Measurements from ENCODE around the gene NASP.

NASP gene, protein sequence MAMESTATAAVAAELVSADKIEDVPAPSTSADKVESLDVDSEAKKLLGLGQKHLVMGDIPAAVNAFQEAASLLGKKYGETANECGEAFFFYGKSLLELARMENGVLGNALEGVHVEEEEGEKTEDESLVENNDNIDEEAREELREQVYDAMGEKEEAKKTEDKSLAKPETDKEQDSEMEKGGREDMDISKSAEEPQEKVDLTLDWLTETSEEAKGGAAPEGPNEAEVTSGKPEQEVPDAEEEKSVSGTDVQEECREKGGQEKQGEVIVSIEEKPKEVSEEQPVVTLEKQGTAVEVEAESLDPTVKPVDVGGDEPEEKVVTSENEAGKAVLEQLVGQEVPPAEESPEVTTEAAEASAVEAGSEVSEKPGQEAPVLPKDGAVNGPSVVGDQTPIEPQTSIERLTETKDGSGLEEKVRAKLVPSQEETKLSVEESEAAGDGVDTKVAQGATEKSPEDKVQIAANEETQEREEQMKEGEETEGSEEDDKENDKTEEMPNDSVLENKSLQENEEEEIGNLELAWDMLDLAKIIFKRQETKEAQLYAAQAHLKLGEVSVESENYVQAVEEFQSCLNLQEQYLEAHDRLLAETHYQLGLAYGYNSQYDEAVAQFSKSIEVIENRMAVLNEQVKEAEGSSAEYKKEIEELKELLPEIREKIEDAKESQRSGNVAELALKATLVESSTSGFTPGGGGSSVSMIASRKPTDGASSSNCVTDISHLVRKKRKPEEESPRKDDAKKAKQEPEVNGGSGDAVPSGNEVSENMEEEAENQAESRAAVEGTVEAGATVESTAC

DNA sequence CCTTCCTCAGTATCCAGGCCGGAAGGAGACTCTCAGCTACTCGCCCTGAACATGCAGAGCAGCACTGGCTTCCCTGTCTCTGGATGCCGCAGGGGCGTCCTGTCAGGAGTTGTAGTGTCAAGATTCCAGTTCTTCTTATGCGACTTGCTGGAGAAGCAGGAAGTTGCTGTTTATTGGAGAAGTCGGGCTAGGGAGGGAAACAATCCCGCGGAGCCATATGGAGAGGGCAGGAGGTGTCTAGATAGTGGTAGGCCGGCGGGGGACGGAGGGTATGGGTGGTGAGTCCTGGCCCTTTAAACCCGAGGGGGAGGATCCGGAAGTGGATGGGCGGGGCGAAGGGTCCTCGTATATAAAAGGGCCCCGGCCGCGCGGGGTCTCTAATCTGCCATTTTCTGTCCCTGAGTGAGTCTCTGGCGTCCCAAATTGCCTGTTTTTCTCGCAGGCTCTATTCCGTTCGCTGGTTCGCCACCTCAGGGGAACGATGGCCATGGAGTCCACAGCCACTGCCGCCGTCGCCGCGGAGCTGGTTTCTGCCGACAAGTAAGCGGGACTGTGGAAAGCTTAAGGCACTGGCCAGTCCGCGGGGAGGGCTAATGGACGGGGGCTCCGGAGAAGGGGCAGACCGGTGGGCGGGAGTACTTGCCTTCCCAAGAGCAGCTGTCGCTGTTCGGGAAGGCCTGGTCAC, at the start of gene NASP:
Gene NASP (plus strand): TSS at position 376 of the 685 bp plus-strand sequence. CDS start 106 bp downstream, at position 482.
- peak; percentile 89 for DNase-seq (ENCODE audit: low spot score)

DNA sequence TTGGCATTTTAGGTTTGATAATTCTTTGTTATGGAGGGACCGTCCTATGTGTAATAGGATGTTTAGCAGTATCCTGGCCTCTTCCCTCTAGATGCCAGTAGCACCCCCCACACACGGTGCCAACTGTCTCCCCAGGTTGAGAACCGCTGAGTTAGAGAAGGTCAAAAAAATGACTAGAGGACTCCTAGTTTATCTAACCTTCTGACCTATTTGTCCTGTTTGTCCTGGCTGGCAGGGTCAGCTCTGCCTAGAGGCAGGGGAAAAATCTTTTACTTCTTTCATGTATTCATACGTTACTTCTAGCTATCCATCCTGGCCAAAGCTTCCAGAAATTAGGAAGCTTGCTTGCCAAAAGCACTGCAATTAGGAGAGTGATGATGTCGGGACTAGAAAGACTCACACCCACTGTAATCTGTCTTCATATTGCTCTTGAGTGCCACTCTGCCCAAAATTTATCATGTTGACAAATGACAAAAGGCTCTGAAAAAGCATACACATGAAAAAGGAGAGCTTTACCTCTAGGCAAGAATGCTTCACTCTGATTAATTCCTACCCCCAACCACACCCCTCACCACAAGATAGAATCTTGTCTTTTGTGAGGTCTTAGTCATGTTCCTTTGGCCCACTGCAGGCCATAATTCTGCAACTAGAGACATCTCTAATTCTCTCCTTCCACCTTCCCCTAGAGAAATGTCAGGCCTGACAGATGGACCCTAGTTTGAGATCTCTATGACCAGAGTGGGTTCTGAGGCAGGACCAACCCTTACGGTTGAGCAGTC, 47.7 kb upstream of the NASP start:
- no peak for DNase-seq (ENCODE audit: low spot score)

DNA sequence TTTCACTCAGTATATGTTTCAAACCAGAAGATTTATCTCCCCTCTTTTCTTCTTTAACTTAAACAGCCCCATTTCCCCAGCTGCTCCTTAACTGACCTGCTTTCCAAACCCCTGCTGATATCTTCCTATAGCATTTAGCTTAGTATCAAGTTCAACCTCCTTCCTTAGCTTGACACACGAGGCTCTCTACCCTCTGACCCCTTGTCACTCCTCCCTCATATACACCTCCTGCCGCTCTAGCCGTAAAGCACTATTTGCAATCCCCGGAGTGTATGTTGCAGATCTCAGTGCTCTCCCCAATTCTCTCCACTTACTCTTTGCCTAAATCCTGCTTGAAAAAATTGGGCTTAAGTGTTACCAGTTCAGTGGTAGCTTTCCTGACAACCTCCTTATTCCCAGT, 47.0 kb upstream of the NASP start:
- no peak for DNase-seq (ENCODE audit: low spot score)

DNA sequence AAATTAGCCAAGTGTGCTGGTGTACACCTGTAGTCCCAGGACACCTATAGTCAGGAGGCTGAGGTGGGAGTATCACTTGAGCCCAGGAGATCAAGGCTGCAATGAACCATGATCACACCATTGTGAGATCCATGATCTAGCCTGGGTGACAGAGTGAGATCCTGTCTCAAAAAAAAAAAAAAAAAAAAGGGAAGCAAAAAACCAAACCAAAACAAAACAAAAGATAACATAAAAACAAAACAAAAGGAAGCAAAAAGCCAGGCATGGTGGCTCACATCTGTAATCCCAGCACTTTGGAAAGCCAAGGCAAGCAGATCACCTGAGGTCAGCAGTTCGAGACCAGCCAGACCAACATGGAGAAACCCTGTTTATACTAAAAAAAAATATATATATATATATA, 42.6 kb upstream of the NASP start:
- DNase-seq (ENCODE audit: low spot score) = no peak

DNA sequence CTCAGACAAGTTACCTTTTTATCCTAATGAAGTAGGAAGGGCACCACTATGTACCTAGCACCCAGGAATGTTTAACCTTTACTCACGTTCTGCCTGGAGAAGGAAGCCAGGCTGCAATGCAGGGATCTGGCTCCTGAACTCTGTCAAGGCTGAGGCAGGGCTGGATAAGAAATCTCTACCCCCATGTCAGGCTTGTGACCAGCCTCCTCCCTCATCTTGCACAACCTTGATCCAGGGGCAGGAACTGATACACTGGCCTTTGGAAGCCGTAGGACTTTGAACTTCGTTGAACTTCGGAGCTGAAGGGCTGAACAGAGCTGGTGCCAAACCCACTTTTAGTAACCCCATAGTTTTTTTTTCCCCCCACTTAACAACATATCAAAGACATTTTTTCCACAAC, 41.2 kb upstream of the NASP start:
- DNase-seq (ENCODE audit: low spot score) = no peak

DNA sequence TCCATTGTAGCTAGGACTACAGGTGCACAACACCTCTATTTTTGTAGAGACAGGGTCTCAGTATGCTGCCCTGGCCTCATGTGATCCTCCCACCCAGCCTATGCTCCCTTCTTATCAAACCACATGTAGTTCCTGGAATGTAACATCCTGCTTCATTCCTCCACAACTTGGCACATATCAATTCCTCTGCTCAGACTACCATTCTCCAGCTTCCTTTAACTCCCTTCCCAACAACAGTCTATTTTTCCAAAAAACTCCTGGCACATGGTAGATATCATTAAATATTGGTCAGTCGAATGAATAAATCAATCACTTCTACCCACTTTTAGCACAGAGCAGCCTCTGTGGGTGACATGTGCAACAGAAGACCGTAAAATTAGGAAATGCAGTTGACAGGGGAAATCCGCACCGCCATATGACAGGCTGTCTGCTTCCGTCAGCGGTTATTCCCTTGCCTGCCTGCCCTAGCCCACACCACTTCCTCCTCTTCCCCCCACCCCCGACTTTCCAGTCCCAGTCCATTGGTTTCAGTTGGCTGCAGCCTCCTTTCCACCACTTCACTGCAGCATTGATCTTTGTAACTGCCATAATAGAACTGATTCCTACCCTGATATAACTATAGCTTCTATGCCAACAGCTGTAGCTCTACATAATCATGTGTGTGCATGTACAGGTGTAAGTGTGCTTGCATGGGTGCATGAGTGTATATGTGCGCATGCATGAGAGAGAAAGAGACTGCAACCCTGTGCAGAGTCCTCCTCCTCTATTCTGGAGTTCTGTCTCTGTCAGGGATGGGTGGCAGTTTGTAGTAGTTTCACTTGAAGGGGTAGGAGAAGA, 40.0 kb upstream of the NASP start:
- no peak for DNase-seq (ENCODE audit: low spot score)

DNA sequence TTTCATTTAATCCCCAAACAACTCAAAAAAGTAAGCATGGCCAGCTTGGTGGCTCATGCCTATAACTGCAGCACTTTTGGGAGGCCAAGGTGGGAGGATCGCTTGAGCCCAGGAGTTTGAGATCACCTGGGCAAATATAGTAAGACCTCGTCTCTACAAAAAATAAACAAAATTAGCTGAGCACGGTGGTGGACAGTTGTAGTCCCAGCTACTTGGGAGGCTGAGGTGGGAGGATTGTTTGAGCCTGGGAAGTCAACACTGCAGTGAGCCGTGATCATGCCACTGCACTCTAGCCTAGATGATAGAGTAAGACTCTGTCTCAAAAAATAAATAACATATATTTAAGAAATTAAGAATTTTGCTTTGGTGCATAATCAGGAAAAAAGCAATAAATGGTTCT, 39.3 kb upstream of the NASP start:
- DNase-seq (ENCODE audit: low spot score) = no peak

DNA sequence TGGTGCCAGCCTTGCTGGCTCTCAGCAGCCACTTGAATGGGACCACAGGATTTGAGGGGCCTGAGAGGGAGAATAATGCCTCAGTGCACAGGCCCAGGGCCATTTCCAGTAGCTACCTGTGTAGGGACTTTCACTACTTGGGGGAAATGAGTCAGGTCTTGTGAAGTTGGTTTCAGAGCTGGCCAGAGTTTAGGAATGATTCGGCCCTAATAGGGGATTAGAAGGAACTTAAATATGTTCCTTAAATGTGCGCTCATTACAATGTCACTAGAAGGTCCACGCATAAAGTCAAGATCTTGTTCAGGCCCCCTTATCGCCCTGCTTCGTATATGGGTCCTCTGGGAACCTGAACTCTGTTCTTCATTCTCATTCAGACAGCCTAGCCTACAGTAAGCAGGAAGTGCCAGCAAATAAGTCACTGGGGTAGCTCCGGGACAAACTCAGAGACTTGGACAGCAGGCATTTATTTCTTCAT, 38.8 kb upstream of the NASP start:
- no peak for DNase-seq (ENCODE audit: low spot score)

DNA sequence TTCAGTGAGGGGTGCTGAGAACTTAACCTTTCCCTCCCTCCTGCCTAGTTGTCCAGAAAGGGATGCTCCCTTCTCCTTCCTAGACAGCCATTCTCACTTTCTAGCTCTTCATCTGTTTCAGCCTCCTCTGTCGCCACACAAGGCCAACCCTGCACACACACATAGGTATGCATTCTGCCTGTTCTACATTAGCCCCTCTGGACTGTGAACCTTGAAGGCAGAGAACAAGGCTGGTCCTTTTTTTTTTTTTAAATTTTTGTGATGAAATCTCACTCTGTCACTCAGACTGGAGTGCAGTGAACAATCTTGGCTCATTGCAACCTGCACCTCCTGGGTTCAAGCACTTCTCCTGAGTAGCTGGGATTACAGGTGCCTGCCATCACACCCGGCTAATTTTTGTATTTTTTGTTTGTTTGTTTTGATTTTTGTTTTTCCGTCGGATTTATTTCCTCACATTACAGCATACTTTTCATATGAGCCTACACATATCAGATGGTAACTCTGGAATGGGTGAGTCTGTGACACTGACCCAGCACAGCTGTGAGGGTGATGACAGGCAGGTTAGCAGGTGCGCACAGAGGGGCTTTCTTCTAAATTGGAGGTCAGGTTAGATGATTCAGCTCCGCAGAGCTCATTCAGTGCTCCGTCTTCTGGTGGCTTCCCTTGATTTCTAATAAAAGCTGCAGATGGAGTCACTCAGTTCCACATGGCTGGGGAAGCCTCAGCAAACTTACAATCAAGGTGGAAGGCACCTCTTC, 38.1 kb upstream of the NASP start:
- DNase-seq (ENCODE audit: low spot score) = no peak

DNA sequence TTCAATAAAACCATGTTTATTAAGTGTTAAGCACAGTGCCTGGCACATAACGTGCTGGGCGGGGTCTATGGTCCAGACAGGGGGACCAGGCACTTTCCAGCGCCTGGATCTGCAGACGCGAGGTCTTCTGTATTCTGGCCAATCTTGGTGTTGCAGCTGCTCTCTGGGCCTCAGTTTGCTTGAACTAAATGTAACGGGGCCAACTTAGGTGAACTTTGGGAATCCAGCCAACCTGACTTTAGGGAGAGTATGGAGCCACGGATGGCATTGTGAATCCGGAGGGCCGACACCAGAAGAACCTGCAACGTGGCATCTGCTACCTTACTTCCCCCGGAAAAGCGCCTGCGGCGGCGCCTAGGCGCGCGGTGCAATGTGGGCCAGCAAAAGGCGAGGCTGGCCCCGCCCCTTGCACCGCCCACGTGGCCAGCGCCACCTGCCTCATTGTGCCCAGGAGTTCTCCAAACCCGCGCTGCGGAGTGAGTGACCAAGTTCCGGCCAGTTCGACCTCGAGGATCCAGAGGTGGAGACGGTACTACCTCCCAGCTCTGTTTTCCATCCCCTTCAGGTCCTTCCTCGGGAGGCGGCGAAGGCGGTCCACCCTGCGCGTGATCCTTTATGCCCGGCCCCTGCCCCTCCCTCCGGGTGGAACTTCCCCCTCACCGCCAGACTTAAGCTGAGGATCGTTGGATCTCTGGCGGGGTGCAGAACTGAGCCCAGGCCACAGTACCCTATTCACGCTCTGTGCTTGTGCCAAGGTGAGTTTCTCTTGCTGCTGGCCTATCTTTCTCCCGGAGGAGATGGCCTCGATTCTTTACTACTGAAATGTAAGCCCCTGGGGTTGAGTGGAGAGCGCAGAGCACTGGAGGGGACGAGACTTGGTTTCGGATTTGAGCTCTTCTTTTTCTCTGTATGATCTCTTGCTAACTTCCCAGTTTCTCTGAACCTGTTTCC, 33.2 kb upstream of the NASP start, which contains the start of gene AKR1A1:
Gene AKR1A1 (plus strand): TSS at position 426 of the 951 bp plus-strand sequence. CDS start 10,969 bp downstream, outside the sequence.
- peak; percentile 88 for DNase-seq (ENCODE audit: low spot score)

DNA sequence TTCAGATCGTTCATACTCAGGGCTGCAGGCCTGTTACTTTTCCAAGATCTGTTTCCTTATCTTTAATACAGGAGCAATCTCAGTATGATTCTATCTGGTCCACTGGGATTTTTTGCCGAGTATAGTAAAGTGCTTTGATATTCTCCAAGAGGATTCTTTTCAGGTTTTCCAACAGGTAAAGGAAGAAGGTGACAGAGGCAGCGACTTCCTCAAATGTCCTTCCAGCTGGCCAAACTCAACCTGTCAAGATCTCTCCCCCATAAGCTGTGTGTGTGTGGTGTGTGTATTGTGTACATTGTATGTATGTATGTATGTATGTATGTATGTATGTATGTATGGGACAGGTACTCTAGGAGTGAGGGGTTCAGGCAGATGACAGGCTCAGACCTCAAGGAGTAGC, 32.2 kb upstream of the NASP start:
- DNase-seq (ENCODE audit: low spot score) = no peak

DNA sequence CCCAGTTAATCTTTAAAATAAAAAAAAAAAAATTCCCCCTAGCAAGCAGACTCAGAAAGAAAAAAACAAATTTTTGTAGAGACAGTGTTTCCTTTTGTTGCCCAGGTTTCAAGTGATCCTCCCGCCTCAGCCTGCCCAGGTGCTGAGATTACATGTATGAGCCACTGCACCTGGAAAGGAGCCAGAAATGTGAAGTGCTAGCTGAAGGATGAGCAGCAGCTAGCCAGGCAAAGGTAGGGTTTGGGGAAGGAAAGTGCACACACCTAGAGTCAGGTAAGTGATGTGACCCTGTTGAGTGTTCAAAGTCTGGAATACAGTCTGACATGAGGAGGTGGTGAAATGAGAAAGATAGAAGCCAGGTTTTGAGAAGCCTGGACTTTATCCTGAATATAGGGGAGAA, 31.5 kb upstream of the NASP start:
- no peak for DNase-seq (ENCODE audit: low spot score)

DNA sequence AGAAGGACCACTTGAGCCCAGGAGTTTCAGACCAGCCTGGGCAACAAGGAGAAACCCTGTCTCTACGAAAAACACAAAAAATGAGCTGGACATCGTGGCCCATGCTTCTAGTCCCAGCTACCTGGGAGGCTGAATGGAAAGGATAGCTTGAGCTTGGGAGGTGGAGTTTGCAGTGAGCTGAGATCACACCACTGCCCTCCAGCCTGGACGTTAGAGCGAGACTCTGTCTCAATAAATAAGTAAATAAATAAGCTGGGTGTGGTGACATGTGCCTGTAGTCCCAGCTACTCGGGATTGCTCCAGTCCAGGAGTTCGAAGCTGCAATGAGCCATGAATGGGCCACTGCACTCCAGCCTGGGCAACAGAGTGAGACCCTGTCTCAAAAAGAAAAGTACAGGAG, 29.6 kb upstream of the NASP start:
- no peak for DNase-seq (ENCODE audit: low spot score)

DNA sequence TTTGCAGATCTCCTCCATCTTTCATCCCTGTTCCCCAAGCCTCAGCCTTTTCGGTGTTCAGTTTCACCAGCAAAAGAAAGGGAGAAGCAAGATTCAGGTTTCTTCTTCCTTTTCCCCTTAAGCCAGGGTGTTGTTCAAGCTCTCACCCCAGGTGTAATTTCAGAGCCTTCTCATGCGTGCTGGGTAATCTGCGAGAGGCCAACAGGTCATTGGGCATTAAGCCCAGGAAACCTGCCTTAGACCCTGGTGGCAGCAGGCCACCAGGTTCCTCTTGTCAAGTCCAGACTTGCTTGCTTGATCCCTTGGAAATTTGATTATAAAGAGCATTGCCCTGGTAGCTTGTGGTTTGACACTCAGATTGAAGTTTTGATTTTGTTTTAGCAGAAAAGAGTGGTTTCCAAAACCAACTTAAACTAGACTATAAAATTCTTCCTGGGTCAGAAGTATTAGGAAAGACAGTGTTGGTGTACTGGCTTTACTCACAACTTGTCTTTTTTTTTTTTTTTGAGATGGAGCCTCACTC, 26.4 kb upstream of the NASP start:
- DNase-seq (ENCODE audit: low spot score) = no peak

DNA sequence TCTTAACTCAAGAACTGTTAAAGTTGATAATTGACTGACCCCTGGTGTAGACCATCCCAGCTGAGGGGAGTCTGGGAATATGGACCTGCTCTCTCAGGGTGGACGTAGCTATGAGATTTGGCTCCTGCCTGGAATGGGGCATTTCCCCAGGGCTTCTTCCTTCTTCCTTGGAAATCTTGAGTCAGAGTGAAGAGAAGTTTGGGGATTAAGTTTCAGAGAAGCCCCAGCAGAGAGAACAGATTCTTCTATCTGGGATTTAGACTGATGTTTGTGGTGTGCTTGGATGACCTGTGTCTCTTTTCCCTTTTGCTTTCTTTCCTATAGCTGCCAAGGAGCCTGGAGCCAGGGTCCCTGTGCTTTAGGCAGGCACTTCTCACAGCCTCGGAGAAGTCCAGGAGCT, 20.0 kb upstream of the NASP start:
- no peak for DNase-seq (ENCODE audit: low spot score)

DNA sequence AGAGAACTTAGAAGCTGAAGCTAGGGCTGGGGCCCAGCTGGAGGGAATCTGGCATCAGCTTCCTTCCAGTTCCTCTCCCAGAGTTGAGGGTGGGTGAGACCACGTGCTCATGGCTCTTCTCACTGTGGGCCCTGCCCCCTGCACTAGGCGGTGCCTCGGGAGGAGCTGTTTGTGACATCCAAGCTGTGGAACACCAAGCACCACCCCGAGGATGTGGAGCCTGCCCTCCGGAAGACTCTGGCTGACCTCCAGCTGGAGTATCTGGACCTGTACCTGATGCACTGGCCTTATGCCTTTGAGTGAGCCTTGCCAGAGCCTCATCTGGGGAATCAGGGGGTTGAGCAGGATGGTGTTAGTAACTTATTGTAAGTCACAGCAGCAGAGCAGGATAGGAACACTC, 17.1 kb upstream of the NASP start:
- DNase-seq (ENCODE audit: low spot score) = no peak

DNA sequence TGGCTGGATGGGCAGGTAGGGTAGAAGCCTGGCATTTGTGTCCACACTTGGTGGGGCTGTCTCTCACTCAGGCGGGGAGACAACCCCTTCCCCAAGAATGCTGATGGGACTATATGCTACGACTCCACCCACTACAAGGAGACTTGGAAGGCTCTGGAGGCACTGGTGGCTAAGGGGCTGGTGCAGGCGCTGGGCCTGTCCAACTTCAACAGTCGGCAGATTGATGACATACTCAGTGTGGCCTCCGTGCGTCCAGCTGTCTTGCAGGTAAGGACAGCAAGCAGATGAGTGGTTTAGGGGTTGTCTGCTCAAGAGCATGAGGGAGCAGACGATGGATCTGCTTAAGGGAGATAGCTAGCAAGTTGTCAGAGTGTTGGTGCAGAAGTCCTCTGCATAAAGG, 15.9 kb upstream of the NASP start:
- no peak for DNase-seq (ENCODE audit: low spot score)

DNA sequence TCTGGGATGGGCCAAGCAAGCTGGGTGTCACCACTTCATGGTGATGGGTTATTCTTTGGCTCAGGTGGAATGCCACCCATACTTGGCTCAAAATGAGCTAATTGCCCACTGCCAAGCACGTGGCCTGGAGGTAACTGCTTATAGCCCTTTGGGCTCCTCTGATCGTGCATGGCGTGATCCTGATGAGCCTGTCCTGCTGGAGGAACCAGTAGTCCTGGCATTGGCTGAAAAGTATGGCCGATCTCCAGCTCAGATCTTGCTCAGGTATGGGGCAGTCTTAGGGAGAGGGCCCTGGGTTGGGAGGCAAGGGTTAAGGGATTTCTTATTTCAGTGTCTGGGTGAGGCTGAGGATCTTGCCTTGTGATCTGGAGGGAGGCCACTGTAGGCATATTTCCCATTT, 15.4 kb upstream of the NASP start:
- DNase-seq (ENCODE audit: low spot score) = no peak

DNA sequence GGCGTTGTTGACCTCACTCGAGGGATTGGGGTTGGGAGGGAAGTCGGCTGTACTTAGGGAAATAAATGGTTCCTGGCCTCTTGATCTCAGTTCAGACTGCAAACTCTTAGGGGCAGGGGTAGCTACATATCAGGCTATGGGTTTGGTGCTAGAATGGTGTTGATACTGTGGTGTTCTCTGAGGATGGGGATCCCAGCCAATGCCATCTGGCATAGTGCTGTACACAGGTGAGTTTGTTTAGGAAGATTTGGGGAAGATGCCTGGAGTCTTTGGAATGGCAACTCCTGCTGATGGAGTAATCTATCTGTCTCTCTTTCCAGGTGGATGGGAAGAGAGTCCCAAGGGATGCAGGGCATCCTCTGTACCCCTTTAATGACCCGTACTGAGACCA, 14.3 kb upstream of the NASP start:
- no peak for DNase-seq (ENCODE audit: low spot score)

Measured in putamen (tissue), 1 donor.